ENCODE measurements around the gene CFAP251.

GRCh38 chr12:121975021-121975420, 56.6 kb downstream of the CFAP251 start:
- TF ChIP-seq CTCF (conservative IDR thresholded peaks at IDR 0.05 in 1 of 2, IDR thresholded peaks at IDR 0.05 in 1 of 2; ENCODE audit: low read depth in 1 of 2, low read length in 2 of 2) (no peak), EZH2 (IDR thresholded peaks at IDR 0.05; ENCODE audit: low read length, missing control alignments) (no peak)
